GM23248 (cell line): ENCODE results near the gene ARGLU1.

Experiments used
- EZH2 ChIP-seq: fragments of 200-600 bp; sonication (generic); IDR thresholded peaks from 2 replicates; pipeline ENCODE4 v1.6.1; 2018; ENCODE audit warnings: antibody characterized with exemption, mild to moderate bottlenecking; ENCODE audit not compliant: insufficient read depth, poor library complexity, severe bottlenecking
- EZH2phosphoT487 ChIP-seq: fragments of 200-600 bp; sonication (generic); IDR thresholded peaks from 2 replicates; pipeline ENCODE4 v1.6.1; 2018; ENCODE audit warnings: antibody characterized with exemption, moderate library complexity, mild to moderate bottlenecking, low read depth; ENCODE audit not compliant: insufficient read depth

DNA sequence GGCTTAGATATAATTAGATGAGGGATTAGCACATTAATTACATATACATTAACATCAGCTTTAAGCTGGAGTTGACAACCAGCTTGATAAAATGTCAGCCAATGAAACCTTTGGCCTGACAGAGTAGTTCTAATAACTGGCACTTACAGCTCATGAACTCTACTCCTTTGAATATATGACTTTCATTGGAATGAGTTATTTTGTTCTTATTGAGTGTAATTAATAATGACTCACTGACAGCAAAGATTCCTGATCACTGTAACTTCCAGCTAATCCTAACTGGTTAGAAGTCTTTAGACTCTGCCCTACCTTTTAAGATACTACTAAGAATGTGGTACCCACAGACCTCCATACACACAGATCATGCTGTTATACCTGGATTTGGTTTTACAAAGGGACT, 73.4 kb downstream of the ARGLU1 start:
- no peak for TF ChIP-seq EZH2
- TF ChIP-seq EZH2phosphoT487 = no peak
